ENCODE measurements around the gene COPG1.

GRCh38 chr3:129234441-129234840 lies 15.0 kb upstream of the COPG1 start:
- TF ChIP-seq CTCF (IDR thresholded peaks at IDR 0.05; ENCODE audit: low read length) (no peak), EZH2 (IDR thresholded peaks at IDR 0.05; ENCODE audit: borderline replicate concordance, low read length) (no peak)

All from OCI-LY1 (cell line).